HK-2 (cell line): ENCODE results near the gene GRIN3A.

Experiments used
- DNase-seq: peaks from one replicate; pipeline ENCODE4 v3.0.0-alpha.2; 2018; ENCODE audit not compliant: unreplicated experiment

The GRIN3A gene

GRCh38 chr9:101632611-101633010 is 105.8 kb downstream of the GRIN3A start:
- DNase-seq = no peak

- no peak for DNase-seq
These were observed 106.6 kb downstream of the GRIN3A start for GRCh38 chr9:101631892-101632291.

GRCh38 chr9:101629636-101630035 is 108.8 kb downstream of the GRIN3A start:
- DNase-seq = no peak

GRCh38 chr9:101628173-101628572 is 110.3 kb downstream of the GRIN3A start:
- no peak for DNase-seq

- peak; percentile 11 for DNase-seq
These were observed 112.2 kb downstream of the GRIN3A start for GRCh38 chr9:101626295-101626694.

GRCh38 chr9:101625876-101626275 is 112.6 kb downstream of the GRIN3A start:
- no peak for DNase-seq

GRCh38 chr9:101620452-101620851 is 118.0 kb downstream of the GRIN3A start:
- DNase-seq = no peak

GRCh38 chr9:101618698-101619097 is 119.7 kb downstream of the GRIN3A start:
- no peak for DNase-seq

- no peak for DNase-seq
These were observed 132.9 kb downstream of the GRIN3A start for GRCh38 chr9:101605547-101605946.

GRCh38 chr9:101604296-101604695 is 134.2 kb downstream of the GRIN3A start:
- no peak for DNase-seq

- peak; percentile 10 for DNase-seq
These were observed 136.3 kb downstream of the GRIN3A start for GRCh38 chr9:101601904-101602765.

- DNase-seq = no peak
These were observed 143.7 kb downstream of the GRIN3A start, which contains the start of gene PPP3R2 for GRCh38 chr9:101594796-101595195. Gene PPP3R2, minus strand, starts transcription at chr9:101594969. Its CDS starts 48 bp downstream, at chr9:101594921.

GRCh38 chr9:101593345-101593744 is 145.1 kb downstream of the GRIN3A start:
- DNase-seq = no peak

GRCh38 chr9:101592788-101593187 is 145.7 kb downstream of the GRIN3A start:
- DNase-seq = no peak

GRCh38 chr9:101591787-101592446 is 146.5 kb downstream of the GRIN3A start:
- no peak for DNase-seq

- no peak for DNase-seq
These were observed 147.5 kb downstream of the GRIN3A start for GRCh38 chr9:101590901-101591300.

GRCh38 chr9:101590074-101590473 is 148.4 kb downstream of the GRIN3A start:
- DNase-seq = peak; percentile 8

GRCh38 chr9:101587332-101588043 is 151.0 kb downstream of the GRIN3A start:
- no peak for DNase-seq

- no peak for DNase-seq
These were observed 151.8 kb downstream of the GRIN3A start for GRCh38 chr9:101586651-101587050.

- no peak for DNase-seq
These were observed 152.7 kb downstream of the GRIN3A start for GRCh38 chr9:101585740-101586139.

GRCh38 chr9:101582553-101582952 is 155.9 kb downstream of the GRIN3A start:
- no peak for DNase-seq
